IPS-NIHi7 (cell line): ENCODE data around the gene PPP1R3D.
A peak's percentile ranks its signal among the peaks of the same experiment; 100 is the strongest.

Experiments used
- DNase-seq: peaks from one replicate; pipeline ENCODE4 v3.0.0; 2012; ENCODE audit warnings: mixed read lengths; ENCODE audit errors: extremely low spot score

PPP1R3D gene

DNA sequence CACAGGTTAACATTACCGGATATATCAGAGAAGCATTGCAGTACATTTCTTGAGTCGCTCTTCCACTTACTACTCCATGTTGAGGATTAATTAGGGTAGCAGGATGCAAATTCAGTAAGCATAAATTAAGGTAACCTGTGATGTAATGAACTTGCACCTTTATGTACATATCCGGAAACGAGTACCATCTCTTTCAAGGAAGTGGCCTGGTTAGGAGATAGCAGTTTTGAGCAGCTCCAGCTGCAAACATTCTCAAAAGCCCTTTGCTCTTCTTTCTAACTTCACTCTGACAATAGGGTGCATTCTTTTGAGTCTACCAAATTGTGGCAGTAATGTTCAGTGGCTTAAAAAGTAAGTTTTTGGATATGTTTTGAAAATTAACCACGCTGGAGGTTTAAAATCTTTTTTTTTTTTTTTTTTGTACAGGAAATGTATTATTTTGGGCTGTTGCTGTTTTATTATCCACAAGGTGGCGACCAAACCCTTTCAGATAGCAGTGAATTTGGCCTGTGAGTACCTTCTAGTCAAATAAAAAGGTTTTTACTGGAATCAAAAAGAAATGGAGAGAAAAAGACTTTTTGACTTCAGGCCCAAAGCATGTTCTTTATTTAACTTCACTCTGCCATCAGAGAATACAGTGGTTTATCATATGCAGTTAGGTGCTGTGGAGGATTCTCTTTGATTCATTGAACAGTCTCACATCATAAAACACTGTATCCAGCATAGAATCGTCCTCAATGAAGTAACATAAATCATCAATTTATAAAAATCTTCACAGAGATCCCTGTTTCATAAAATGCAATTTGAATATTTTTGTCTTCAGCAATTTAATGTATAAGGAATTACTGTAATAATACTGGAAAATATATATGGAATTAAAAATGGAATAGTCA is 9.0 kb upstream of the PPP1R3D start:
- peak; percentile 22 for DNase-seq

DNA sequence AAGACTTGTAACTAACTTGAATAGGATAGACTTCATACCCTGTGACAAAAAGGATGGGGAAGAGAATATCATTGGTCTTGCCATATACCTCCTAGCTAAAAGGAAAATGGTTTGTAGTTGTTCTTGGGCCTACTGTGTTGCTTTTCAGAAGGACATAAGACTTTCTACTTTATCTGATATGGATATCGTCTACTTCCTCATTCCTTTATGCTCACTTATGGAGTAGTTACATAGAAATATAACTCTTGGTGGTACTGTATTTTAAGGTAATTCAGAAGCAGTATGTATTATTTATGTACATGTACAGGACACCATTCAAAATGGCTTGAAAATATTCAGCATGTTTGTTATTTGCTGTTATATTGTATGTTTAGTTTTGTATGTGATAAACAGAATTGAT is 8.1 kb upstream of the PPP1R3D start:
- no peak for DNase-seq

DNA sequence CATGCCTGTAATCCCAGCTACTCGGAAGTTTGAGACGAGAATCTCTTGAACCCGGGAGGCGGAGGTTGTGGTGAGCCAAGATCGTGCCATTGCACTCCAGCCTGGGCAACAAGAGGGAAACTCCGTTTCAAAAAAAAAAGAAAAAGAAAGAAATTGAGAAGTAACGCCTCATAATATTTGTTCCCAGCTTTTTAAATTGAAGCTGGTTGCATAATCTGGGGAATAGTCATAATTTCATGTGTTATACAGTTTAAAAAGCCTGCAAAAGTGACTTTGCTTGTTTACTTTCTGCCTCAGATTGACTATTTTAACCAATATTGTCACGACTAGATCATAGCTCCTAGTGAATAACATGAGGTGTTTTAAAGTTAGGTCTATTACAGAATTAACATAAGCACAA is 7.3 kb upstream of the PPP1R3D start:
- DNase-seq = no peak

DNA sequence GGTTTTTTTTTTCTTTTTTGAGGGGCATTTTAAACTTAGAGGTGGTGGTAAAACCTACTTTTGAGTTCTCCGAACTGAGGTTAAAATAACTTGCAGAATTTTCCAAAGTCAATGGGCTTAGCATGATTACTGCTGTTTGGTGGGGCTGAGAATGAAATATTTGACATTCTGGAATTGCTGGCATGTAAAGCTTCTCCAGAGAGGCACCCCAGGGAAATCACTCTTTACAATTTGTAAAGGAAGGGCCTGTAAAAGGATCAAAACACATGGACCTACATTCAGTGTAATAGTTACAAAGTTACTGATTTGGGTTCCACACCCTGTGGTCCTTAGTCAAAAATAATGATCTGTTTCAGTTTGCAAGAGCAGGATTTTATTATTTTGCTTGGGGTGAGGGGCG is 5.6 kb upstream of the PPP1R3D start:
- no peak for DNase-seq

DNA sequence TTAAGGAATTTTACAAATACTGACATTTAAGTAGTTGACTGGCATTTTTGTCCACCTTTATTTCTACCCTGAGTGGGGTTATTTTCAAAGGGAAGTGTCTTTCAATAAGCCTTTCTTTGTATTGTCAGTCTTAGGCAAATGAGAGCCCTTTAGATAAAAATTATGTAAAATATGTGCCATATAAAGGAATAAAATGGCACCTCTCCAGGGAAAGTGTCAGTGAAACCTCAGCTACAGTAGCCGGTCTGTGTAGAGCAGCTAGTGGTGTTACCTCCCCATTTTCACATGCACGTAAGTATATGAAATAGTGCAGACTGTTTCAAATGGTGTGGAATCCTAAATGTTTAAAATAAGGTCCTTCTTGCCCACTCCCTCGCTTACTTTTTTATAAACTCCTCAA is 5.1 kb upstream of the PPP1R3D start:
- no peak for DNase-seq

DNA sequence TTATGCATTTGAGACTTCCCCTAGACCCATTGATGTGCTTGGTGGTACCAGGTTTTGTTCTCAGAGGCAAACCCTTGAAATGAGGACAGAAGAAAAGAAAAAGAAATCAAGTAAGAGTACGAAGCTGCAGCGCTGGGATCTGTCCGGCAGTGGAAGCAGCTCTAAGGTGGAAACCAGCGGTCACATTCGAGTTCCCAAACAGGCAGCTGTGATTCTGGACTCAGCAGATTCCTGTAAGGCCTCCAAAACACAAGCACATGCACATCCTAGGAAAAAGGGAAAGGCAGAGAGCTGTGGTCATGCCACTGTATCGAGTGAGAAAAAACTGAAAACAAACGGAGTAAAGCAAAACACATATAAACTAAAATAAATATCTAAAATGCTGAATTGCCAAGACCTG is 4.6 kb upstream of the PPP1R3D start:
- DNase-seq = no peak

DNA sequence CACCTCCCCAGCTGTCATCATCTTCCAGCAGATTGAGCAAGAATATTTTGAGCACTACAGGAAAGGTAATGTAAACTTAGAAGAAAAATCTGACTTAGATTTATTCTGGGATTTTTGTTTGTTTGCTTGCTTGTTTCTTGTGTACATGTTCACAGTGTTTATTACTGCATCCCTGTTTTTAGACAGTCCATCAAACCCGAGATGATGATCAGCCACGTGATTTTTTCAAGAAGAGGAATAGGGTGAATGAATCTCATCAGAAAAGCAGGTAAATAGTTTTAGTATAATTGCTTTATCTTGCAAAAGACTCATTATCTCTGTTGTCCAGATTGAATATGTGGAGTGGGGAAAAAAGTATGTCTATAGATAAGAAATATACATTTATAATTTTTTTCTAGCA is 2.1 kb upstream of the PPP1R3D start:
- DNase-seq = no peak

DNA sequence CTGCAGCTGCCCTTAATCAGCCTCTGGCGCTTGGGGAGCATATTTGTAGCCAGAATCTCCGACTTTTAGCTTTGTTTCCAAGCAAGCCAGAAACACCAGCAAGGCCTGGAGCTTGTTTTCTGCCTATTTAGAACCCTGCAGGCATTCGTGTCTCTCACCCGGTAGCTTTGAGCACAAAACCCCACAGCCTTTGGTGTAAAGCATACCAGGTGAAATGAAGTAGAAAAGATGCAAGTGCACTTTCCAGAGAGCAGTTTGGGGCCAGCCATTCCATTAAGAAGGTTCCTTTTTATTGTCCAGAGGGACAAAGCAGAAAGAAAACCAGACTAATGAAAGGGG is 820 bp upstream of the PPP1R3D start:
- DNase-seq = no peak

DNA sequence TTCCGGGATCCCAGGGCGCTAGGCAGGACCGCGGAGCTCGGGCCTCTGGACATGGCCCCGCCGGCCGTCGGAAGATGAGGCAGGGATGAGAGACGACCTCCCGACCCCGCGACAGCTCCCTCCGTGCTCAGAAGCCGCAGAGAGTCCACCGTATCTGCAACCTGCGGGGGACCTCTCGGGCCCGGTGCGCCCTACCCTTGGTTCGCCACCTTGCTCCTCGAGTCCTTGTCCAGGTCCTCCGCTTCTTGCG is 301 bp downstream of the PPP1R3D start:
- no peak for DNase-seq

DNA sequence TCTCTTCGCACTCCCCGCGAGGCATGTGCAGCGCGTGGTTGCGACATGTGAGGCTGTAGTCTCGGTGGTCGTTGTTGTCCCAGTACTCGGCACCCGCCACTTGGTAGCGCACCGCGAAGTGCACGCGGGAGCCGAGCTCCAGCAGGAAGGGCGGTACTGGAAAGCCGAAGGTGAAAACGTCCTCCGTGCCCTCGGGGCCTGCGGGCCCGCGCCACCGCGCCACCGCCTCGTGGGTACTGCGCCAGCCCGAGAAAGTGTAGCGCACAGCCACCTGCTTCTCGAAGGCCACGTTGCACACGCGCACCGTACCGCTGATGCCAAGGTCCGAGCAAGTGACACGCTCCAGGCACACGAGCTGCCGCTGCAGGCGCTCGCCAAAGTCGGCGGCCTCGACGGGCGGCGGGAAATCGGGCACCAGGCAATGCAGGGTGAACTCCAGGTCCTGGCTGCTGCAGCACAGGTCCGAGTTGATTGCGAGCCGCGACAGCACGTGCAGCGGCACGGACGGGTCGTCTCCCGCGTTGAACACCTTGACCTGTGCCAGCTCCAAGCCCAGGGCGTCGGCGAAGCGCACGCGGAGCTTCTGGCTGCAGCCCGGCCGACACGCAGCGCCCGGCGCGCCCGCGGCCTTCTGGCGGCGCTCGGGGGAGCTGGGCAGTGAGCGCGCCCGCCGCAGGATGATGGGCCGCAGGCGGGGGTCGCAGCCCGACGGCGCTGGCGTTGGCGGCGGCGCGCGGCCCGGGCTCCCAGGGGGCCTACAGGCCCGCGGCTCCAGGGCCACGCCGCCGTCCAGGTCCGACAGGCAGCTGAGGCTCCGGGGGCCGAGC is 840 bp downstream of the PPP1R3D start:
- DNase-seq = peak; percentile 28

DNA sequence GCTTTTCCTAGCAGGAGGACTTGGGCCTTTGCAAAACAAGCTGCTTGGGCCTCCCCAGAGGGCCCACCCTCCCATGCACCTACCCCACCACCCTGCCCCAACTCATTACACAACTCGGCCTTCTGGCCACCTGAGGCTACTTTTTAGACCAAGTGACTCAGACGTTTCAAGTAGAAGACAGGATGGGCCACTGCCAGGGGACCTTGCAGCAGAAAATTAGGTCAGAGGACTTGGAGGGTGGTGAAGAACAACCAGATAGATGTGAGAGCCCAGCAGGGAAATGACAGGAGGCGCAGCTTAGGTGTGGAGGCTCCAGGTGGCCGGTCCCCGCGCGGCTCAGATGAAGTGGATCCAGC is 1.4 kb downstream of the PPP1R3D start:
- DNase-seq = no peak

DNA sequence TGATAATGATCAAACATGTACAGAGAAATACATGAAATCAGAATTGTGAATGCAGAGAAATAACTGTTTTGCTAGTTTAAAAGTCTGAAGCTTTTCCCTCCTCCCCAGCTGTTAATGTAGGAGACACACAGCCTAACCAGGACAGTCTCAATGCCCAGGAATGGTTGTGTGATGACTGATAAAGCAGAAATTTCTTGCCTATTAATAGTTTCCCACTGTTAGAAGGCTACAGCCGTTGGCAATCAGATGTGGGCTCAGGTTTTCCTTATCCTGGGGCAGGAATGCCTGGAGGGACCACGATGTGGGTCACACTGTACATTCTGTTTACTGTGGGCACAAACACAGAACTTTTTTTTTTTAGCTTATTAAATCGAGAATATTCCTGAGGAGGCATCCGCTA is 1.9 kb downstream of the PPP1R3D start:
- DNase-seq = no peak

DNA sequence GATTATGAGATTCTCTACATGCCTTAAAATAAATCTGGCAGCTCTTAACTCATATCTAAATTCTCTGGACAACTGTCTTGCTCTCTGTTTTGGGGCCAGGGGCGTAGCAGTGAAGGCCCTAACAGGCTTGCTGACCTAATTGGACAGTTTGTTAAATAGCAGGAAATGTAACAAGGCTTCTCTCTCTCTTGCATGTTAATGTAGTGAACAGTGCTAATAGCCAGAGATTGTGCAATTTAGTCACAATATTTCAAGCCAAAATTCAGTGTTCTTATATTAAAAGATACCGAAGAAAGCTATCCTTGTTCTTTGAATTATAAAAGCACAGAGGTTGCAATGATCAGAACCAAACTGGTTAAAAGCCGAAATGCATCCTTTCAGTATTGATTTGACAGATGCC is 3.0 kb downstream of the PPP1R3D start:
- no peak for DNase-seq

DNA sequence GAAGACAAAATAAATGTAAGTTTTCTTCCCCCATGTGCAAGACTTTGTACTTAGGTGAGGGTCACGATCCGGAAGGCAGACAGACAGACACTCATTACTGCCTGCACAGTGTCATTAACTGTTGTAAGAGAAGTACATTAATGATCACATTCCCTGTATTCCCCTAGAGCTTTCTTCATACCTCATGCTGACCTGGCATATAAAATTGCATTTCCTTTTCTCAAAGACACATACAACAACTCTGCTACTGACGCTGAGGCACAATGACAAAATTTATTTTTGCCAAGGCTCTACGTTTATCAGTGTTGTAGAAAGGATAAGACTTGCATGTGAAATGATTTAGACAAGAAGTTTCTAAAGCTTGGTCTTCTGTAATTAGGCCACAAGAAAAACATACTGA is 3.7 kb downstream of the PPP1R3D start:
- DNase-seq = no peak

DNA sequence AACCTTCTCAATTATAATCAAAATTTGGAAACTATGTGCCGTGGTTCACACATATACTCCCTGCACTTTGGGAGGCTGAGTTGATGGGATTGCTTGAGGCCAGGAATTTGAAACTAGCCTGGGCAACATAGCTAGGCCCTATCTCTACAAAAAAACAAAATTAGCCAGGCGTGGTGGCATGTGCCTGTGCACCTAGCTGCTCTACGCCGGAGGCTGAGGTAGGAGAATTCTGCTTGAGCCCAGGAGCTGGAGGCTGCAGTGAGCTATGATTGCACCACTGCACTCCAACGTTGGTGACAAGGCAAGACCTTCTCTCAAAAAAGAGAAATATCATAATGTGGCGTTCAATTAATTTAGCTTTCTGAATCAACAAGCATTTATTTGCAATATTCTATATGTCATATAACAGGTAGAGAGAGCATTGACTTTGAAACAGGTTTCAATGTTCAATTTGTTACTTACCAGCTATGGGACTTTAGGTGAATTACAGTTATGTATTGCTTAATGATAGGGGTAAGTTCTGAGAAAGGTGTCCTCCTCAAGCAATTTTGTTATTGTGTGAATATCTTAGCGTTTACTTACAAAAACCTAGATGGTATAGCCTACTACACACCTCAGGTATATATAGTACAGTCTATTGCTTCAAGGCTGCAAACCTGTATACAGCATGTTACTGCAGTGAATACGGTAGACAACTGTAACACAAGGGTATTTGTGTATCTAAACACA is 4.5 kb downstream of the PPP1R3D start:
- no peak for DNase-seq

DNA sequence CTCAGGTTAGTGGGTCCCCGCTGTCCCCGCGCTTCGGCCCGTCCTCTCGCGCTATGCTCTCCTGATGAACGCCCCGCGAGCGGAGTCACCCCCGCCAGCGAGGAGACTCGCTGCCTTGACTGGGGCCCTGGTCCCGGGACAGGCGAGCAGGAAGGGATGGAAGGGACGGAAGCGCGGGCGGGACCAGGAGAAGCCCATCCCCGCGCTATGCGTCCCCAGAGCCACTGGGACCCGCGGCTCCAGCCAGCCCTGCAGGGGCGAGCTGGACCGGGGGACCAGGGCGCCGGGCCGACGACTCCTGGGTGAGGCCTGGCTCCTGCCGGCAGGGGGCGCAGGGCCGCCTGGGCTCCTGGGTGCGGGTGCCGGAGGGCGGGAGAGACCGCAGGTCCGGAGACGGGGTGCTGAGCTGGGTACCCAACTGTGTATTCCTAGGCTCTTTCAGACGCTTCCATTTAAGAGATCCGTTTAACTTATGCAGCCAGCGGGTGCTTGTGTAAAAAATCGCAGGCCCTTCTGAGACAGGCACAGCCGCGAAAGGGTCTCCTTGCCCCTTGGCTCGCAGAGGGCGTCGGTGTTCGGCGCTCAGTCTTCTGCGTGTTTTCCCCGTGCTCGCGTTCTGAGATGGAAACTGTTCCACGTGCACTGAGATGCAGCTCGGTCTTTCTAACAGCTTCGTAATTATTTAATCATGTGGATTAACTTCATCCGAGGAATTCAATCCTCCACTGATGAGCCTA is 6.1 kb downstream of the PPP1R3D start:
- peak; percentile 86 for DNase-seq

DNA sequence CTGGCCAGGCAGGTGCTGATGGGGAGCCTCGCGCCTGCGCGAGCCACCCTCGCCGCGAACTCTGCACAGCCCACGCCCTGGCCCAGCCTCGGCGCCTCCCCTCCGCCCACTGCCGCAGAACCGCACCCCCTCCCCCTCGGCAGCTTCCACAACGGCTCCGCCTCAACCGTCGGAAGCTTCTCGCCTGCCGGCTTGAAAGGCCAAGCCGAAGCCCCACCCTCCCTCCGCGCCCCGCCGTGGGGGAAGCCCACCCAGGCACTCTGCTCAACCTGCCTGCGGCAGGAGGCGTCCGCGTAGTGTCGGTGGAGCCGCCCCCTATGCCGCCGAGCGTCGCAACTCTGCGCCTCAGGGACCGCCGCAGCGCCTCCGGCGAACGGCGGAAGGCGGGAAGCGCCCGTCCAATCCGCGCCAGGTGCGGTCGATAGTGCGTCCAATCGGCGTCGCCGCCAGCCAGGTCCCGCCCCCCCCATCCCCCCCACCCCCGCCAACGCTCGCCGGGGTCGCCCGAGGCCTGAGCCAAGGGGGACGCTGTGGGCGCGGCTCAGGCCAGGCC is 6.7 kb downstream of the PPP1R3D start, which contains the start of gene SYCP2:
Gene SYCP2 (minus strand): TSS at position 342 of the 553 bp plus-strand sequence. CDS start 11,224 bp downstream, outside the sequence.
- peak; percentile 45 for DNase-seq

DNA sequence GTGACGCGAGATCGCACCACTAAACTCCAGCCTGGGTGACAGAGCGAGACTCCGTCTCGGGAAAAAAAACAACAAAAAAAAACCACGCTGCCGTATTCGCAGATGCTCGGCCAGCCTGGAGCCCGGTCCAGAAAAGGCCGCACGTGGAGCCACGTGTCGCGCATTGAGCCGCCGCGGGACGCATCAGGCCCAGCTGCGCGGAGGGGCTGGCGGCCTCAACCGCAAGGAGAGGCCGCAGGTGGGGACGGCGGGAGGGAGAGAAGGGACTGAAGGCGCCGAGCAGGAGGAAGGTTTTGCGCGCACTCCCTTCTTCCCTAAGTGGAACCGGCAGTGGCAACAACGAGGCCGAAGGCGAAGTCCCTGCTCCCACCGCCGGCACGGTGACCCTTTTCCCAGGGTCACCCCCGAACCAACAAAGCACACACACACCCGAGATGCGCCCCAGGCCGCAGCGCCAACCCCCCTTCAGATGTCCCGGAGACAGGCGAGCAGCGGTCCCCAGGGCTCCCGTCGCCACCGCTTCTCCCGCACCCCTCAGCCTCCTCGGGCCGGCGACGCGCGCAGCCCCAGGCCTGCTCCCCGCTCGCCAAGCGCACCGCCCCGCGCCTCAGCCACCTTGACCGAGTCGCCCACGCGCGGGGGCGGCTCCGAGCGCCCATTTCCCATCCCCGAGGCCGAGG is 7.3 kb downstream of the PPP1R3D start:
- DNase-seq = no peak

DNA sequence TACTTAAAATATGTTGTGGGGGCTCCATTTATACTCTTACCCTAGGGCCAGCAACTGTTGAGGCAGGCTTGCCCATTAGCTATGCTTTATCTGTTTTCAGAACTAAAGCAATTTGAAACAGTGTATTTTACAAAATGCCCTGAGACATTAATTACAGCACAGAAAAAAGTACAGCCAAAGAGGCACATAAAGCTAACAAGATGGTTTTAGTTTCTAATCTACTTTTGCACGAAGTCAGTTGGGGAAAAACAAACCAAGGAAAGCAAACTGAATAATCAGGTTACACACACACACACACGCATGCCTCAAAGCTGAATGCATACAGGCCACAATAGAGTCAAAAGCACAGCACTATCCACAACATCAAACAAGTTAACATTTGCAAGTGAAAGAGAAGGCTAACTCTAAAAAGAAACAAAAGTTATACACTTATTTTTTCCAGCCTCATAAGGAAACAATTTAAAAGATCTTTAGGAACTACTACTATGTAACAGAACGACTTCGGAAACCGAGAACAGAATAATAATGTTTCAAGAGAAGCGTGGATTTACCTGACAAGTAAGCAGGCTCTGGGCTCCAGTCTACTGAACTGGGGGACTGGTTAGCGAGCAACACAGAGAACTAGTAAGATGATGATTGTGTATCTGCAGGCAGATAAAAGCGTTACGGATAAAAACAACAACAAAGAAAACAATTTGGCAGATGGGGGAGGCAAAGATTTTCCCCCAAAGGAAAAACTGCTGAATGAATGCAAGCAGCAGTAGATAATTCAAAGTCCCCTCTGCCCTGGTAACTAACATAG is 8.4 kb downstream of the PPP1R3D start:
- DNase-seq = no peak

DNA sequence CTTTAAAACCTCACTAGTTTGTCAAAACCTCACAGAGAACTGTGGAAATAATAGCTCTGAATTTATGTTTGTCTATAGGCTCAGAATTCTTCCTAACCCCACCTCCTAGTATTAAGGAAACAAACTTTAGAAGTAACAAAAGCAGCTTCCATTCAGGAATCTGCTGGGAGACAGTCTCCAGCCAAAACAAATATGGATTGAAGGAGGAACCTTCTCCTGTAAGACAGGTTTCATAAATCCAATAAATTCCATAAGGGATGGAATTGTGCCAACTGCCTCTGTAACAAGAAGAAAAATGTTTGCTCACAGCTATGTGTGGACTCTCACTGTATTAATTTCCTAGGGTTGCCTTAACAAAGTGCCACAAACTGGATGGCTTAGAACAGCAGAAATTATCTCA is 14.2 kb downstream of the PPP1R3D start:
- DNase-seq = no peak
